Sigmoid colon (tissue), 4 donors: ENCODE results near the gene RPP21.

Experiments used
- POLR2A ChIP-seq, 2 donors: fragments of 450-650 bp; IDR thresholded peaks; one replicate each; pipeline ENCODE4 v1.6.1; 2016; ENCODE audit warnings: antibody characterized with exemption in 2 of 2, mild to moderate bottlenecking in 2 of 2, moderate library complexity in 2 of 2
- POLR2AphosphoS5 ChIP-seq, 4 donors: sonication (generic); formaldehyde crosslinking; IDR thresholded peaks; one replicate each; pipeline ENCODE4 v1.6.1; 2017; ENCODE audit warnings: antibody characterized with exemption in 4 of 4
- TF ChIP-seq, protein P1 (sequence below), 4 experiments: fragments of 450-650 bp in 3 of 4; fragments of 200-600 bp in 1 of 4; IDR thresholded peaks; one replicate each; pipeline ENCODE4 v1.5.1; 2016 to 2019; ENCODE audit warnings: antibody characterized with exemption in 4 of 4, mild to moderate bottlenecking in 3 of 4, moderate library complexity in 2 of 4

DNA sequence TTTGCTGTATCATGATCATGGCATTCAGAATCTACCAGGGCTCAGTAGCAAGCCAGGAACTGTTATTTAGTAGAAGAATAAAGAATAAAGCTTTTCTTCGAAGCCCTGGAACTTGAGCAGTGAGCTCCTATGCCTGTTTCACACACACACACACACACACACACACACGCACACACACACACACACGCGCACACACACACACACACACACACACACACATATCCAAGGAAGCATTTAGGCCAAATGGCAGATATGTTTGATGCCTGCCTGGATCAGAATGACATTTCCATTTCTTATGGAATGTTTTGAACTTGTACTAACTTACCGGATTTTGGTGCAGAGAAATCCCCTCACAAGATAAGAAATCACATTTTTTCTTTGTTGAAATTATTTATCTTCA, 35.5 kb downstream of the RPP21 start:
- TF ChIP-seq, protein P1, sequence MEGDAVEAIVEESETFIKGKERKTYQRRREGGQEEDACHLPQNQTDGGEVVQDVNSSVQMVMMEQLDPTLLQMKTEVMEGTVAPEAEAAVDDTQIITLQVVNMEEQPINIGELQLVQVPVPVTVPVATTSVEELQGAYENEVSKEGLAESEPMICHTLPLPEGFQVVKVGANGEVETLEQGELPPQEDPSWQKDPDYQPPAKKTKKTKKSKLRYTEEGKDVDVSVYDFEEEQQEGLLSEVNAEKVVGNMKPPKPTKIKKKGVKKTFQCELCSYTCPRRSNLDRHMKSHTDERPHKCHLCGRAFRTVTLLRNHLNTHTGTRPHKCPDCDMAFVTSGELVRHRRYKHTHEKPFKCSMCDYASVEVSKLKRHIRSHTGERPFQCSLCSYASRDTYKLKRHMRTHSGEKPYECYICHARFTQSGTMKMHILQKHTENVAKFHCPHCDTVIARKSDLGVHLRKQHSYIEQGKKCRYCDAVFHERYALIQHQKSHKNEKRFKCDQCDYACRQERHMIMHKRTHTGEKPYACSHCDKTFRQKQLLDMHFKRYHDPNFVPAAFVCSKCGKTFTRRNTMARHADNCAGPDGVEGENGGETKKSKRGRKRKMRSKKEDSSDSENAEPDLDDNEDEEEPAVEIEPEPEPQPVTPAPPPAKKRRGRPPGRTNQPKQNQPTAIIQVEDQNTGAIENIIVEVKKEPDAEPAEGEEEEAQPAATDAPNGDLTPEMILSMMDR (IDR thresholded peaks at IDR 0.05) = no peak
- TF ChIP-seq POLR2A (IDR thresholded peaks at IDR 0.05) = no peak
- no peak for TF ChIP-seq POLR2AphosphoS5 (IDR thresholded peaks at IDR 0.05)
